ENCODE measurements around the gene GADD45GIP1. TPM values are rescaled to one million over a fixed set of nuclear protein-coding genes. Genes with fewer than 3 reads are reported as not detected.
A peak's percentile ranks its signal among the peaks of the same experiment; 100 is the strongest.

The GADD45GIP1 gene
- polyA plus RNA-seq, 1 donor from 2014 or later = 21.3 TPM

GRCh38 chr19:12985049-12985776, 28.2 kb upstream of the GADD45GIP1 start:
- Histone ChIP-seq H3K9me3 (ENCODE audit: low read length) (no peaks in the 10 kb centered on the region), H3K9me2 (ENCODE audit: insufficient read depth, low read length) (no peaks in the 10 kb centered on the region), H3K36me3 (ENCODE audit: insufficient read depth, low read length) (no peaks in the 10 kb centered on the region), H3K4me2 (ENCODE audit: low read length) (no peak overlapping the region), H2AFZ (ENCODE audit: low read depth, low read length) (no peak overlapping the region), H3F3A (ENCODE audit: insufficient read depth, low read length, poor library complexity, severe bottlenecking) (no peaks in the 10 kb centered on the region), H3K27me3 (ENCODE audit: insufficient read depth, low read depth, low read length) (peaks cover 18% of the 10 kb centered on the region), H4K20me1 (ENCODE audit: insufficient read depth) (no peaks in the 10 kb centered on the region), H3K79me2 (replicated peaks; ENCODE audit: insufficient read depth, low read length) (no peaks in the 10 kb centered on the region), H3K4me3 (ENCODE audit: low read length) (no peak overlapping the region), H3K27ac (ENCODE audit: low read length) (no peak overlapping the region), H3K9ac (ENCODE audit: low read length) (no peak overlapping the region)
- TF ChIP-seq REST (IDR thresholded peaks at IDR 0.05; ENCODE audit: borderline replicate concordance) = no peak
- no peak for TF ChIP-seq MXI1 (conservative IDR thresholded peaks at IDR 0.05; ENCODE audit: poor library complexity, severe bottlenecking)
- TF ChIP-seq SMC3 (conservative IDR thresholded peaks at IDR 0.05; ENCODE audit: poor library complexity) = no peak
- TF ChIP-seq EP300 (conservative IDR thresholded peaks at IDR 0.05; ENCODE audit: poor library complexity, severe bottlenecking) = peak; percentile 81
- TF ChIP-seq, protein P1, sequence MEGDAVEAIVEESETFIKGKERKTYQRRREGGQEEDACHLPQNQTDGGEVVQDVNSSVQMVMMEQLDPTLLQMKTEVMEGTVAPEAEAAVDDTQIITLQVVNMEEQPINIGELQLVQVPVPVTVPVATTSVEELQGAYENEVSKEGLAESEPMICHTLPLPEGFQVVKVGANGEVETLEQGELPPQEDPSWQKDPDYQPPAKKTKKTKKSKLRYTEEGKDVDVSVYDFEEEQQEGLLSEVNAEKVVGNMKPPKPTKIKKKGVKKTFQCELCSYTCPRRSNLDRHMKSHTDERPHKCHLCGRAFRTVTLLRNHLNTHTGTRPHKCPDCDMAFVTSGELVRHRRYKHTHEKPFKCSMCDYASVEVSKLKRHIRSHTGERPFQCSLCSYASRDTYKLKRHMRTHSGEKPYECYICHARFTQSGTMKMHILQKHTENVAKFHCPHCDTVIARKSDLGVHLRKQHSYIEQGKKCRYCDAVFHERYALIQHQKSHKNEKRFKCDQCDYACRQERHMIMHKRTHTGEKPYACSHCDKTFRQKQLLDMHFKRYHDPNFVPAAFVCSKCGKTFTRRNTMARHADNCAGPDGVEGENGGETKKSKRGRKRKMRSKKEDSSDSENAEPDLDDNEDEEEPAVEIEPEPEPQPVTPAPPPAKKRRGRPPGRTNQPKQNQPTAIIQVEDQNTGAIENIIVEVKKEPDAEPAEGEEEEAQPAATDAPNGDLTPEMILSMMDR (IDR thresholded peaks at IDR 0.05; ENCODE audit: poor library complexity, severe bottlenecking) = no peak
- TF ChIP-seq TAF1 (IDR thresholded peaks at IDR 0.05; ENCODE audit: low read depth) = no peak
- TF ChIP-seq RAD21 (conservative IDR thresholded peaks at IDR 0.05) = no peak
- no peak for TF ChIP-seq EZH2 (IDR thresholded peaks at IDR 0.05; ENCODE audit: borderline replicate concordance, insufficient read depth, low read length, poor library complexity, severe bottlenecking)
- TF ChIP-seq POLR2AphosphoS5 (IDR thresholded peaks at IDR 0.05) = peak; percentile 80

- Histone ChIP-seq H3K27me3 (ENCODE audit: insufficient read depth, low read depth, low read length) (peaks cover 13% of the 10 kb centered on the region), H3K4me2 (ENCODE audit: low read length) (no peak overlapping the region), H3K79me2 (replicated peaks; ENCODE audit: insufficient read depth, low read length) (no peaks in the 10 kb centered on the region), H3K36me3 (ENCODE audit: insufficient read depth, low read length) (no peaks in the 10 kb centered on the region), H2AFZ (ENCODE audit: low read depth, low read length) (no peak overlapping the region), H3K4me3 (ENCODE audit: low read length) (no peak overlapping the region), H3K9me2 (ENCODE audit: insufficient read depth, low read length) (no peaks in the 10 kb centered on the region), H3K9ac (ENCODE audit: low read length) (no peak overlapping the region), H3F3A (ENCODE audit: insufficient read depth, low read length, poor library complexity, severe bottlenecking) (no peaks in the 10 kb centered on the region), H4K20me1 (ENCODE audit: insufficient read depth) (no peaks in the 10 kb centered on the region), H3K9me3 (ENCODE audit: low read length) (no peaks in the 10 kb centered on the region), H3K27ac (ENCODE audit: low read length) (no peak overlapping the region)
- TF ChIP-seq, protein P1 (IDR thresholded peaks at IDR 0.05; ENCODE audit: poor library complexity, severe bottlenecking) = no peak
- TF ChIP-seq EP300 (conservative IDR thresholded peaks at IDR 0.05; ENCODE audit: poor library complexity, severe bottlenecking) (no peak), RAD21 (conservative IDR thresholded peaks at IDR 0.05) (no peak), TAF1 (IDR thresholded peaks at IDR 0.05; ENCODE audit: low read depth) (no peak)
Measured at GRCh38 chr19:12984683-12985048, 27.6 kb upstream of the GADD45GIP1 start.
